ENCODE data around the gene NSRP1.

GRCh38 chr17:30176855-30177254 is 60.2 kb downstream of the NSRP1 start:
- TF ChIP-seq CTCF (IDR thresholded peaks at IDR 0.05; ENCODE audit: low read depth, low read length, missing input control) (no peak), TAF1 (conservative IDR thresholded peaks at IDR 0.05) (no peak), MAX (IDR thresholded peaks at IDR 0.05) (no peak), FOXA1 (IDR thresholded peaks at IDR 0.05) (no peak), HNF4G (IDR thresholded peaks at IDR 0.05) (no peak), HNF4A (conservative IDR thresholded peaks at IDR 0.05) (no peak)
- TF ChIP-seq, protein P1, sequence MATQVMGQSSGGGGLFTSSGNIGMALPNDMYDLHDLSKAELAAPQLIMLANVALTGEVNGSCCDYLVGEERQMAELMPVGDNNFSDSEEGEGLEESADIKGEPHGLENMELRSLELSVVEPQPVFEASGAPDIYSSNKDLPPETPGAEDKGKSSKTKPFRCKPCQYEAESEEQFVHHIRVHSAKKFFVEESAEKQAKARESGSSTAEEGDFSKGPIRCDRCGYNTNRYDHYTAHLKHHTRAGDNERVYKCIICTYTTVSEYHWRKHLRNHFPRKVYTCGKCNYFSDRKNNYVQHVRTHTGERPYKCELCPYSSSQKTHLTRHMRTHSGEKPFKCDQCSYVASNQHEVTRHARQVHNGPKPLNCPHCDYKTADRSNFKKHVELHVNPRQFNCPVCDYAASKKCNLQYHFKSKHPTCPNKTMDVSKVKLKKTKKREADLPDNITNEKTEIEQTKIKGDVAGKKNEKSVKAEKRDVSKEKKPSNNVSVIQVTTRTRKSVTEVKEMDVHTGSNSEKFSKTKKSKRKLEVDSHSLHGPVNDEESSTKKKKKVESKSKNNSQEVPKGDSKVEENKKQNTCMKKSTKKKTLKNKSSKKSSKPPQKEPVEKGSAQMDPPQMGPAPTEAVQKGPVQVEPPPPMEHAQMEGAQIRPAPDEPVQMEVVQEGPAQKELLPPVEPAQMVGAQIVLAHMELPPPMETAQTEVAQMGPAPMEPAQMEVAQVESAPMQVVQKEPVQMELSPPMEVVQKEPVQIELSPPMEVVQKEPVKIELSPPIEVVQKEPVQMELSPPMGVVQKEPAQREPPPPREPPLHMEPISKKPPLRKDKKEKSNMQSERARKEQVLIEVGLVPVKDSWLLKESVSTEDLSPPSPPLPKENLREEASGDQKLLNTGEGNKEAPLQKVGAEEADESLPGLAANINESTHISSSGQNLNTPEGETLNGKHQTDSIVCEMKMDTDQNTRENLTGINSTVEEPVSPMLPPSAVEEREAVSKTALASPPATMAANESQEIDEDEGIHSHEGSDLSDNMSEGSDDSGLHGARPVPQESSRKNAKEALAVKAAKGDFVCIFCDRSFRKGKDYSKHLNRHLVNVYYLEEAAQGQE (IDR thresholded peaks at IDR 0.05): no peak
- TF ChIP-seq, protein P2, sequence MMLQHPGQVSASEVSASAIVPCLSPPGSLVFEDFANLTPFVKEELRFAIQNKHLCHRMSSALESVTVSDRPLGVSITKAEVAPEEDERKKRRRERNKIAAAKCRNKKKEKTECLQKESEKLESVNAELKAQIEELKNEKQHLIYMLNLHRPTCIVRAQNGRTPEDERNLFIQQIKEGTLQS (IDR thresholded peaks at IDR 0.05): no peak
